Breast epithelium (tissue), 3 donors: ENCODE data around the gene PTPRN2.

ENCODE experiments used
- POLR2A ChIP-seq: fragments of 450-650 bp; IDR thresholded peaks from one replicate; pipeline ENCODE4 v1.6.1; 2016; ENCODE audit warnings: antibody characterized with exemption, mild to moderate bottlenecking, moderate library complexity
- POLR2AphosphoS5 ChIP-seq, 3 donors: sonication (generic); formaldehyde crosslinking; IDR thresholded peaks; one replicate each; pipeline ENCODE4 v1.6.1; 2017; ENCODE audit warnings: antibody characterized with exemption in 3 of 3
- TF ChIP-seq, protein P1 (sequence below), 3 donors: fragments of 450-650 bp; IDR thresholded peaks; one replicate each; pipeline ENCODE4 v1.5.1; 2016 to 2017; ENCODE audit warnings: antibody characterized with exemption in 3 of 3, mild to moderate bottlenecking in 3 of 3, moderate library complexity in 3 of 3

DNA sequence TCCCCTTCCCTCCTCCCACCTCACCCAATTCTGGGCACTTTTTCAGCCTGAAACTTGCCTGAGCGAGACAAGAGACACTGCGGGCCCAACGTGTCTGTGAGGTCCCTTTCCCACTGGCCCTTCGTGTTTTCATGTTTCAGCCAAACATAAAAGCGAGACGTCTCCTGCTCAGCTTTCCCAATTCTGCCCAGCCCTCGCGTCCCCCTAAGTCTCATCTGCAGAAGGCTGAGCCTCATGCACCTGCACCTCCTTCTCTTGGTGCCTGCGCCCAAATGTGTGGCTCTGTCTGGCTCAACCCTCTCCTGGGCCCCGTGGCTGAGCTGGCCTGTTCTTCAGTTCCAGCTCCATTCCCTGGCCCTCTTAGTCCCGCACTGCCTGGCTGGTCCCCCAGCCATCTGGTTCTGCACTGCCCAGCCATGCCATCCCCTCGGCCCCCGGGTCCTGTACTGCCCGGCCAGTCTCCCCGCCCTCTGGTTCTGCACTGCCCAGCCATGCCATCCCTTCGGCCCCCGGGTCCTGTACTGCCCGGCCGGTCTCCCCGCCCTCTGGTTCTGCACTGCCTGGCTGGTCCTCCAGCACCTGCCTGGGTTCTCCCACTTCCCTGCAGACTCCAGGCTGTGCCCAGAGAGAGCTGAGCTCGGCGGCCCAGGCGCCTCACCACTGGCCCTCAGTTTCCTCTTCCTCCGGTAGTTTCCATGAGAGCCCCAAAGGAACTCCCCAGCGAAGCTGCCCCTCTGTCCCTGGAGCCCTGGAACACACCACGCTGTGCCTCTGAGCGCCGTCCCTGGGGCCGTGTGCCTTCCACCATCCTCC, 1026.7 kb downstream of the PTPRN2 start:
- TF ChIP-seq, protein P1, sequence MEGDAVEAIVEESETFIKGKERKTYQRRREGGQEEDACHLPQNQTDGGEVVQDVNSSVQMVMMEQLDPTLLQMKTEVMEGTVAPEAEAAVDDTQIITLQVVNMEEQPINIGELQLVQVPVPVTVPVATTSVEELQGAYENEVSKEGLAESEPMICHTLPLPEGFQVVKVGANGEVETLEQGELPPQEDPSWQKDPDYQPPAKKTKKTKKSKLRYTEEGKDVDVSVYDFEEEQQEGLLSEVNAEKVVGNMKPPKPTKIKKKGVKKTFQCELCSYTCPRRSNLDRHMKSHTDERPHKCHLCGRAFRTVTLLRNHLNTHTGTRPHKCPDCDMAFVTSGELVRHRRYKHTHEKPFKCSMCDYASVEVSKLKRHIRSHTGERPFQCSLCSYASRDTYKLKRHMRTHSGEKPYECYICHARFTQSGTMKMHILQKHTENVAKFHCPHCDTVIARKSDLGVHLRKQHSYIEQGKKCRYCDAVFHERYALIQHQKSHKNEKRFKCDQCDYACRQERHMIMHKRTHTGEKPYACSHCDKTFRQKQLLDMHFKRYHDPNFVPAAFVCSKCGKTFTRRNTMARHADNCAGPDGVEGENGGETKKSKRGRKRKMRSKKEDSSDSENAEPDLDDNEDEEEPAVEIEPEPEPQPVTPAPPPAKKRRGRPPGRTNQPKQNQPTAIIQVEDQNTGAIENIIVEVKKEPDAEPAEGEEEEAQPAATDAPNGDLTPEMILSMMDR (IDR thresholded peaks at IDR 0.05) = no peak
- TF ChIP-seq POLR2A = no peak
- TF ChIP-seq POLR2AphosphoS5 (IDR thresholded peaks at IDR 0.05) = no peak
